ENCODE results near the gene HOXB5. TPM values are rescaled to one million over a fixed set of nuclear protein-coding genes. Genes with fewer than 3 reads are reported as not detected.

HOXB5 gene
- total RNA-seq, 1 donor from 2014 or later: not detected

DNA sequence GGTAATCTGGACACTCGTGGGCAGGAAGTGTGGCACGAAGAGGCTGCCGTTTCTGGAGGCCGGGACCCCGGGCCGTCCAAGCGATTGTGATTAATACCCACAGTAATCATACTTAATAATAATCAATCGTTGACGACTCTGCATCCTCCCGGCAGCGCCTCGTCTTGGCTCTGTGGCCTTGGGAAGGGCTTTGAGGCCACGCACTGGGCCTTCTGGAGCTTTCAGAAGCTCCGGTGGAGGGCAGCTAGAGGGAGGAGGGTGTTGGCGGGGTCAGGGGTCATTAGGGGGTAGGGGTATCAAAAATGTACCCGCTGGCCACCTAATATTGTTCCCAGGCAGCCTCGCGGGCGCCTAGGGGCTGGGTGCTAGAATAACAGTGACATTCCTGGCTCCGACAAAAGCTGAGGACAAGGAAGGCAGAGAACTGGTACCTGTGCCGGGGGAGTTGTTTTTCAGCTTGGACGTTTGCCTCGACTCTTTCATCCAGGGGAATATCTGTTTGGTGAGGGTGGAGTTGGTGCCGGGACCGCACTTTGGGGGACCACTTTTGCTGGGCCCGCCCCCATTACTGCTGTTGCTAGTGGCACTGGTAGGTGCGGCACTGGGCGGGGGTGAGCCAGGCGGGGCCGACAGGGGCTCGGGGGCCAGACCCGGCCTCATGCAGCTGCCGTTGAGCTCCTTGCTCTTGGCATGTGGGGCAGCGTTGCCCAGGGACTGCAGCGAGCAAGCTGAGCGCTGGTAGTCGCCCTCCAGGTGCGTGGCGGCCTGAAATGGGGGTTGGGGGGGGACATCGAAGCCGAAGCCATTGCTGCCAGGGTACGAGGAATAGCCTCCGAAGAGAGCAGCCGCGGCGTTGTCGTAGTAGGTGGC, 41.7 kb downstream of the HOXB5 start:
- Mint-ChIP-seq H3K36me3 (no peaks in the 10 kb centered on the region), H3K27ac (no peak overlapping the region), H3K4me3 (no peak overlapping the region), H3K27me3 (ENCODE audit: insufficient read depth, low read depth) (peaks cover 89% of the 10 kb centered on the region), H3K4me1 (no peaks in the 10 kb centered on the region), H3K9me3 (peaks cover 4% of the 10 kb centered on the region)
- Histone ChIP-seq H3K4me3 (no peak overlapping the region), H3K36me3 (no peaks in the 10 kb centered on the region), H3K9ac (no peak overlapping the region), H3K27ac (no peak overlapping the region), H3K4me1 (no peaks in the 10 kb centered on the region), H2AFZ (replicated peaks) (no peak overlapping the region), H3K79me2 (ENCODE audit: low read depth) (no peaks in the 10 kb centered on the region), H3F3A (ENCODE audit: low read depth) (peaks cover 15% of the 10 kb centered on the region), H3K27me3 (peaks cover 100% of the 10 kb centered on the region), H3K4me2 (no peak overlapping the region), H4K20me1 (ENCODE audit: low read depth) (peaks cover 96% of the 10 kb centered on the region), H3K9me3 (ENCODE audit: low read depth) (no peaks in the 10 kb centered on the region)
- TF ChIP-seq, protein P1, sequence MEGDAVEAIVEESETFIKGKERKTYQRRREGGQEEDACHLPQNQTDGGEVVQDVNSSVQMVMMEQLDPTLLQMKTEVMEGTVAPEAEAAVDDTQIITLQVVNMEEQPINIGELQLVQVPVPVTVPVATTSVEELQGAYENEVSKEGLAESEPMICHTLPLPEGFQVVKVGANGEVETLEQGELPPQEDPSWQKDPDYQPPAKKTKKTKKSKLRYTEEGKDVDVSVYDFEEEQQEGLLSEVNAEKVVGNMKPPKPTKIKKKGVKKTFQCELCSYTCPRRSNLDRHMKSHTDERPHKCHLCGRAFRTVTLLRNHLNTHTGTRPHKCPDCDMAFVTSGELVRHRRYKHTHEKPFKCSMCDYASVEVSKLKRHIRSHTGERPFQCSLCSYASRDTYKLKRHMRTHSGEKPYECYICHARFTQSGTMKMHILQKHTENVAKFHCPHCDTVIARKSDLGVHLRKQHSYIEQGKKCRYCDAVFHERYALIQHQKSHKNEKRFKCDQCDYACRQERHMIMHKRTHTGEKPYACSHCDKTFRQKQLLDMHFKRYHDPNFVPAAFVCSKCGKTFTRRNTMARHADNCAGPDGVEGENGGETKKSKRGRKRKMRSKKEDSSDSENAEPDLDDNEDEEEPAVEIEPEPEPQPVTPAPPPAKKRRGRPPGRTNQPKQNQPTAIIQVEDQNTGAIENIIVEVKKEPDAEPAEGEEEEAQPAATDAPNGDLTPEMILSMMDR (IDR thresholded peaks at IDR 0.05): no peak
- TF ChIP-seq EZH2 (IDR thresholded peaks at IDR 0.05): peak; percentile 93
- TF ChIP-seq EZH2phosphoT487 (IDR thresholded peaks at IDR 0.05): peak; percentile 96
- DNase-seq (ENCODE audit: low spot score): no peak

DNA sequence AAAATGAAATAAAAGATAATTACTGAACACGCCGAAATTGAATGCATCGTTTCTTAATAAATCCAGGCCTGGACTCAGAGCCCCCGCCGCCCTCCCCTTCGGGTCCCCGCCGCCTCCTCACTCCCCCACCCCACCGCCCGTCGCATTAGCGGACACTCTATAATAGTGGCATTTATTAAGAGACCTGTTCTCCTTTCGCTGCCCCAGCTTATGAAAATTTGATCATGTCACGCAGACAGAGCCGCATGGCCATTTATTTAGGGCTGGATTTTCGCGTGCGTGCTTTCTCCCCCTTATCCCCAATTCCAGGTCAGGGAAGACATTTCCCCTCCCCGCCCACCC, 42.4 kb downstream of the HOXB5 start:
- H3K4me2 ChIP-seq: no peak overlapping the region
- H3K9me3 ChIP-seq (ENCODE audit: low read depth): no peaks in the 10 kb centered on the region
- no peaks in the 10 kb centered on the region for H3K4me1 Mint-ChIP-seq
- H3F3A ChIP-seq (ENCODE audit: low read depth): peaks cover 15% of the 10 kb centered on the region
- H3K4me1 ChIP-seq: no peaks in the 10 kb centered on the region
- H3K36me3 Mint-ChIP-seq: no peaks in the 10 kb centered on the region
- no peak overlapping the region for H2AFZ ChIP-seq (replicated peaks)
- H4K20me1 ChIP-seq (ENCODE audit: low read depth): peaks cover 96% of the 10 kb centered on the region
- H3K4me3 Mint-ChIP-seq: no peak overlapping the region
- no peak for DNase-seq (ENCODE audit: low spot score)
- H3K36me3 ChIP-seq: no peaks in the 10 kb centered on the region
- peaks cover 5% of the 10 kb centered on the region for H3K9me3 Mint-ChIP-seq
- TF ChIP-seq EZH2phosphoT487 (IDR thresholded peaks at IDR 0.05) (no peak), EZH2 (IDR thresholded peaks at IDR 0.05) (no peak)
- TF ChIP-seq, protein P1 (IDR thresholded peaks at IDR 0.05): no peak
- H3K27ac ChIP-seq: no peak overlapping the region
- peaks cover 100% of the 10 kb centered on the region for H3K27me3 ChIP-seq
- H3K27ac Mint-ChIP-seq: no peak overlapping the region
- H3K79me2 ChIP-seq (ENCODE audit: low read depth): no peaks in the 10 kb centered on the region
- H3K9ac ChIP-seq: no peak overlapping the region
- no peak overlapping the region for H3K4me3 ChIP-seq
- H3K27me3 Mint-ChIP-seq (ENCODE audit: insufficient read depth, low read depth): peaks cover 89% of the 10 kb centered on the region

DNA sequence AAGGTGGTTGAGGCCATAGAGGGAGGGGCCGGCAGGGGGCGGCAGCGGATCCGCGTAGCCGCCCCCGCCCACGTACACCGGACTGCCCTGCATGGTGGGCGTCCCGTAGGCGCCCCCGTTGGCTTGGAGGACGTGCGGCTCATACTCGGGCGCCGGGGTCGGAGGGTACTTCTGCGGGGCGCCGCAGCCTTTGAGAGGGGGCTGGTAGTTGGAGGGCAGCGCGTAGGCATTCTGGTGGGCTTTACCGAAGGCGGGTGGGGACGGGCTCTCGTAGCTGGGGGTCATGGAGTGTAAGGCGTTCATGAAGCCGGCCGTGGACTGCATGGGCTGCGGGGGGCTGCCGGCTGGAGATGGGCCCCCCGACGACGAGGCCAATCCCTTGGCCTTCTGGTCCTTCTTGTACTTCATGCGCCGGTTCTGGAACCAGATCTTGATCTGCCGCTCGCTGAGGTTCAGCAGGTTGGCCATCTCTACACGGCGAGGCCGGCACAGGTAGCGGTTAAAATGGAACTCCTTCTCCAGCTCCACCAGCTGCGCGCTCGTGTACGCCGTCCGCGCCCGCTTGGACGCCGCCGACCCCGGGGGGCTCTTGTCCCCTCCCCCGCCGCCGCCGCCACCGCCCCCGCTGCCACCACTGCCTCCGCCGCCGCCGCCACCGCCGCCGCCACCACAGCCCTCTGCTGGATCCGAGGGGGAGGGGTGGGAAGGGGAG, 42.9 kb downstream of the HOXB5 start:
- Histone ChIP-seq H3K9me3 (ENCODE audit: low read depth) (no peaks in the 10 kb centered on the region), H3K4me1 (no peaks in the 10 kb centered on the region), H3K4me3 (no peak overlapping the region), H3K27ac (no peak overlapping the region), H3K36me3 (no peaks in the 10 kb centered on the region), H4K20me1 (ENCODE audit: low read depth) (peaks cover 96% of the 10 kb centered on the region), H3K27me3 (peaks cover 100% of the 10 kb centered on the region), H3K79me2 (ENCODE audit: low read depth) (no peaks in the 10 kb centered on the region), H3K4me2 (no peak overlapping the region), H3K9ac (no peak overlapping the region), H3F3A (ENCODE audit: low read depth) (peaks cover 11% of the 10 kb centered on the region), H2AFZ (replicated peaks) (no peak overlapping the region)
- peak; percentile 38 for DNase-seq (ENCODE audit: low spot score)
- H3K36me3 Mint-ChIP-seq: no peaks in the 10 kb centered on the region
- H3K27ac Mint-ChIP-seq: no peak overlapping the region
- H3K27me3 Mint-ChIP-seq (ENCODE audit: insufficient read depth, low read depth): peaks cover 89% of the 10 kb centered on the region
- TF ChIP-seq EZH2phosphoT487 (IDR thresholded peaks at IDR 0.05): peak; percentile 52
- peak; percentile 84 for TF ChIP-seq EZH2 (IDR thresholded peaks at IDR 0.05)
- TF ChIP-seq, protein P1 (IDR thresholded peaks at IDR 0.05): no peak
- H3K9me3 Mint-ChIP-seq: peaks cover 7% of the 10 kb centered on the region
- H3K4me3 Mint-ChIP-seq: no peak overlapping the region
- no peaks in the 10 kb centered on the region for H3K4me1 Mint-ChIP-seq
